GM12878 (cell line): Measurements from ENCODE around the gene CTNNBL1. TPM values are rescaled to one million over a fixed set of nuclear protein-coding genes. Genes with fewer than 3 reads are reported as not detected.

Source experiments
- ATF7 ChIP-seq: fragments of 450-650 bp; IDR thresholded peaks from 2 replicates; pipeline ENCODE4 v1.6.1; 2016; ENCODE audit warnings: low read depth, mild to moderate bottlenecking
- BACH1 ChIP-seq: fragments of 450-650 bp; IDR thresholded peaks from 2 replicates; pipeline ENCODE4 v1.6.1; 2017; ENCODE audit warnings: mild to moderate bottlenecking, borderline replicate concordance
- BHLHE40 ChIP-seq, 2 experiments: fragments of 450-650 bp in 1 of 2; IDR thresholded peaks; 2 replicates each; pipeline ENCODE4 v1.6.1; 2011 to 2017; ENCODE audit warnings: low read depth in 2 of 2, borderline replicate concordance in 1 of 2, improper control_type of control experiment in 1 of 2, low read length in 1 of 2, mild to moderate bottlenecking in 1 of 2
- CHD2 ChIP-seq: IDR thresholded peaks from 2 replicates; pipeline ENCODE4 v1.6.1; 2011; ENCODE audit warnings: low read depth, low read length, improper control_type of control experiment, borderline replicate concordance
- FOXK2 ChIP-seq: fragments of 450-650 bp; IDR thresholded peaks from 2 replicates; pipeline ENCODE4 v1.6.1; 2017; ENCODE audit warnings: mild to moderate bottlenecking, moderate library complexity
- GATAD2B ChIP-seq: fragments of 450-650 bp; conservative IDR thresholded peaks from 2 replicates; pipeline ENCODE4 v1.6.1; 2017; ENCODE audit warnings: low read depth, mild to moderate bottlenecking, moderate library complexity
- KDM1A ChIP-seq: fragments of 200-600 bp; sonication (generic); IDR thresholded peaks from 2 replicates; pipeline ENCODE4 v1.6.1; 2016; ENCODE audit warnings: borderline replicate concordance
- LARP7 ChIP-seq: fragments of 450-650 bp; IDR thresholded peaks from 2 replicates; pipeline ENCODE4 v1.6.1; 2017; ENCODE audit warnings: mild to moderate bottlenecking
- NR2C1 ChIP-seq: fragments of 450-650 bp; IDR thresholded peaks from 2 replicates; pipeline ENCODE4 v1.6.1; 2017; ENCODE audit warnings: antibody characterized with exemption, mild to moderate bottlenecking, moderate library complexity
- POLR2A ChIP-seq: IDR thresholded peaks from 2 replicates; pipeline ENCODE4 v1.6.1; 2011; ENCODE audit warnings: low read depth, mild to moderate bottlenecking, low read length
- POLR2AphosphoS5 ChIP-seq: IDR thresholded peaks from 2 replicates; pipeline ENCODE4 v1.6.1; 2011; ENCODE audit warnings: mild to moderate bottlenecking, low read length, inconsistent platforms
- RELA ChIP-seq: fragments of 450-650 bp; IDR thresholded peaks from 2 replicates; pipeline ENCODE4 v1.8.0; 2014; ENCODE audit warnings: borderline replicate concordance; ENCODE audit not compliant: partially characterized antibody
- SP1 ChIP-seq: IDR thresholded peaks from one replicate; pipeline ENCODE4 v1.6.1; 2011; ENCODE audit warnings: low read depth, low read length
- SUPT20H ChIP-seq: IDR thresholded peaks from 2 replicates; pipeline ENCODE4 v1.6.1; 2011; ENCODE audit warnings: low read depth, mild to moderate bottlenecking, low read length, moderate library complexity, borderline replicate concordance; ENCODE audit not compliant: control insufficient read depth
- TAF1 ChIP-seq: IDR thresholded peaks from 2 replicates; pipeline ENCODE4 v1.6.1; 2011; ENCODE audit warnings: mild to moderate bottlenecking, low read depth, low read length, borderline replicate concordance
- TCF12 ChIP-seq: IDR thresholded peaks from 2 replicates; pipeline ENCODE4 v1.6.1; 2011; ENCODE audit warnings: low read depth, mild to moderate bottlenecking, low read length
- TCF3 ChIP-seq: IDR thresholded peaks from 2 replicates; pipeline ENCODE4 v1.6.1; 2012; ENCODE audit warnings: low read depth, mild to moderate bottlenecking, low read length, borderline replicate concordance; ENCODE audit not compliant: insufficient read depth
- ZNF207 ChIP-seq: fragments of 450-650 bp; IDR thresholded peaks from 2 replicates; pipeline ENCODE4 v1.6.1; 2014; ENCODE audit warnings: antibody characterized with exemption, mild to moderate bottlenecking, borderline replicate concordance
- ZNF592 ChIP-seq: fragments of 450-650 bp; IDR thresholded peaks from 2 replicates; pipeline ENCODE4 v1.6.1; 2017; ENCODE audit warnings: mild to moderate bottlenecking, moderate library complexity
- ZNF687 ChIP-seq: fragments of 450-650 bp; IDR thresholded peaks from 2 replicates; pipeline ENCODE4 v1.6.1; 2017; ENCODE audit warnings: mild to moderate bottlenecking, moderate library complexity
- polyA plus RNA-seq, 11 experiments: library from polyadenylated mRNA; depleted of rRNA in 4 of 11; unstranded in 6 of 11; stranded (reverse) in 5 of 11; fragments of >200 nt; fragmentation: Nextera tagmentation in 4 of 11; fragmentation: Illumina TruSeq in 1 of 11; extraction: Ambion mirVana in 4 of 11; extraction: Trizol in 1 of 11; gene quantifications; 1 replicate in 1 of 11; 2 replicates in 10 of 11; pipeline versions ENCODE4 v1.2.1 to v1.2.3, GENCODE V29; 2011 to 2016; ENCODE audit warnings: inconsistent platforms in 2 of 11, missing spikeins in 2 of 11, low read depth in 1 of 11
- total RNA-seq, 4 experiments: library from RNA; depleted of rRNA in 3 of 4; stranded (reverse); fragments of >200 nt in 3 of 4; fragmentation: Illumina TruSeq in 1 of 4; extraction: Trizol in 1 of 4; gene quantifications; 2 replicates each; pipeline versions ENCODE4 v1.2.1 to v1.2.3, GENCODE V29; 2013 to 2021
- TF ChIP-seq, protein P1 (sequence below): IDR thresholded peaks from 2 replicates; pipeline ENCODE4 v1.6.1; 2012; ENCODE audit warnings: low read depth, low read length, improper control_type of control experiment

Gene CTNNBL1
- total and polyA plus RNA-seq, 10 of the 15 experiments (the other 5 are each of a cell fraction or from before 2014, with no cell fraction given) = 43.1 to 102 (median 67.8) TPM

DNA sequence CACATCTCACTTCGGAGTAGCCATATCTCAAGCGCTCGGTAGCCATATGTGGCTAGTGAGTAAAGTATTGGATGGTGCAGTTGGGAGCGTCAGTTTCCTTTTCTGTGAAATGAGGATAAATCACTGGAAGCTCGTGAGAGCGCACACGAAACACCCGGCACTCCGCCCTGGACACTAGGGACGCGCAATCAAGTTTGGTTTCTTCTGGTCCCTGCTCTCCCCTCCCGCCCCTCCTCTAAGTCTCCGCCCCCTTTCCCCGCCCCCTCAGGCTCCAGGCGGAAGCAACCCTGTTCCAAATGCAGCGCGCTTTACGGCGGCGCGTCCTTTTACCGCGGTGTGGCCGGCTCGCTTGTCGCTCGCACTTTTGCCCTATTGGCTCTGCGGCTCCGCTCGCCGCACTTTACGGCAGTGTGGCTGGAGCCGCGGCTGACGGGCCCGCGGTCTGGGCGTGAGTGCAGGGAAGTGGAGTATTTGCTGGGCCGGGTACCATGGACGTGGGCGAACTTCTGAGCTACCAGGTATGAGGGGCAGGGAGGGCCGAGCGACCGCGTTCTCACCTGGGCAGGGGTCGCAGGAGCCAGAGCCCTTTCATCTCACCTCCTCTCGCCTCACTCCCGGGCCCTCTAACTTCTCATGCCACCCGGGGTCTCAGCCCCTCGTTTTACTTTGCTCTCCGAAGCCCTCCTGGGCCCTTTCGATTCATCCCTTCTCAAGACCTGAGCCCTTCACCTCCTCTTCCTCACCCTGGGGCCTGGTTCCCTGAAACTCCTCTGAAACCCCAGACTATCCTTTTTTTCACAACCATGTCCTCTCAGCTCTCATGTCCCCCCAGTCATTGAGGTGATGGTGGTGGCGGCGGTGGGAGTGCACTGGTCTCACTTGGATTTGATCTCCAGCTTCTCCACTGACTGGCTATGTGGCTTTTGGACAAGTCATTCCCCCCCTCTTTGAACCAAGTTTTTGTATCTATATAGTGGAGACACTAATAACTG, at the start of gene CTNNBL1 (continued):
- TF ChIP-seq NR2C1 (no peak), TCF12 (no peak), SUPT20H (no peak), ATF7 (no peak), GATAD2B (peak; percentile 53; the same call in 1 of the 2 replicates), ZNF207 (no peak), POLR2A (peak; percentile 83), RELA (peak; percentile 86), BHLHE40 (IDR thresholded peaks at IDR 0.05; ENCODE audit: borderline replicate concordance in 1 of 2, low read depth in 2 of 2, low read length in 1 of 2) (peak in 1 of 2 experiments; percentile 65; a peak in 1 of 4 replicates), SP1 (peak; percentile 33), CHD2 (peak; percentile 76), BACH1 (no peak), KDM1A (no peak), POLR2AphosphoS5 (peak; percentile 63), LARP7 (0 out of 2 replicates have a peak, but pooled peaks have one; percentile 26), FOXK2 (0 out of 2 replicates have a peak, but pooled peaks have one; percentile 9), ZNF687 (0 out of 2 replicates have a peak, but pooled peaks have one; percentile 18), TCF3 (no peak), ZNF592 (peak; percentile 99), TAF1 (peak; percentile 43; the same call in 1 of the 2 replicates)
- TF ChIP-seq, protein P1, sequence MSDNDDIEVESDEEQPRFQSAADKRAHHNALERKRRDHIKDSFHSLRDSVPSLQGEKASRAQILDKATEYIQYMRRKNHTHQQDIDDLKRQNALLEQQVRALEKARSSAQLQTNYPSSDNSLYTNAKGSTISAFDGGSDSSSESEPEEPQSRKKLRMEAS = peak; percentile 53; the same call in 1 of the 2 replicates
